ENCODE results near the gene YY1AP1. TPM values are rescaled to one million over a fixed set of nuclear protein-coding genes. Genes with fewer than 3 reads are reported as not detected.
A peak's percentile ranks its signal among the peaks of the same experiment; 100 is the strongest.
"Not testable (repeated sequence)": the region's sequence is repeated elsewhere in the genome, so short reads cannot be mapped to it uniquely, and the experiment has no call there.

YY1AP1 gene
- total RNA-seq, 1 donor from 2014 or later, result 66.3 TPM

GRCh38 chr1:155697046-155697445, 8.5 kb upstream of the YY1AP1 start:
- intact Hi-C loops (cut with DNase I), result no loop called here
- no peak for DNase-seq (ENCODE audit: low spot score)

GRCh38 chr1:155696524-155696923, 8.0 kb upstream of the YY1AP1 start:
- no peak for DNase-seq (ENCODE audit: low spot score)
- intact Hi-C loops (cut with DNase I), result no loop called here

- intact Hi-C loops (cut with DNase I), result no loop called here
- DNase-seq (ENCODE audit: low spot score), result no peak
Measured at GRCh38 chr1:155695608-155696007, 7.0 kb upstream of the YY1AP1 start.

- DNase-seq (ENCODE audit: low spot score), result no peak
- intact Hi-C loops (cut with DNase I), result no loop called here
Measured at GRCh38 chr1:155695072-155695471, 6.5 kb upstream of the YY1AP1 start.

GRCh38 chr1:155694167-155694566, 5.6 kb upstream of the YY1AP1 start:
- no peak for DNase-seq (ENCODE audit: low spot score)
- intact Hi-C loops (cut with DNase I), result no loop called here

- no peak for DNase-seq (ENCODE audit: low spot score)
- intact Hi-C loops (cut with DNase I), result no loop called here
Measured at GRCh38 chr1:155691992-155692528, 3.5 kb upstream of the YY1AP1 start.

GRCh38 chr1:155689081-155689607, 570 bp upstream of the YY1AP1 start, which contains the start of gene DAP3:
TSS of gene DAP3 (plus strand) at chr1:155689091. CDS start at chr1:155709780, 20,689 bp downstream.
- DNase-seq (ENCODE audit: low spot score); intact Hi-C loops (cut with DNase I): not testable (repeated sequence)

- DNase-seq (ENCODE audit: low spot score), result peak; percentile 75
- intact Hi-C loops (cut with DNase I), result not testable (repeated sequence)
Measured at GRCh38 chr1:155687705-155688323, 760 bp downstream of the YY1AP1 start.

GRCh38 chr1:155681776-155682175, 6.8 kb downstream of the YY1AP1 start:
- intact Hi-C loops (cut with DNase I), result no loop called here
- no peak for DNase-seq (ENCODE audit: low spot score)

GRCh38 chr1:155680531-155680930, 8.0 kb downstream of the YY1AP1 start:
- no peak for DNase-seq (ENCODE audit: low spot score)
- intact Hi-C loops (cut with DNase I), result no loop called here

- intact Hi-C loops (cut with DNase I); DNase-seq (ENCODE audit: low spot score): not testable (repeated sequence)
Measured at GRCh38 chr1:155678992-155679391, 9.6 kb downstream of the YY1AP1 start.

- intact Hi-C loops (cut with DNase I), result no loop called here
- no peak for DNase-seq (ENCODE audit: low spot score)
Measured at GRCh38 chr1:155678027-155678426, 10.5 kb downstream of the YY1AP1 start.

- intact Hi-C loops (cut with DNase I), result no loop called here
- no peak for DNase-seq (ENCODE audit: low spot score)
Measured at GRCh38 chr1:155673003-155673402, 15.6 kb downstream of the YY1AP1 start.

- intact Hi-C loops (cut with DNase I), result no loop called here
- no peak for DNase-seq (ENCODE audit: low spot score)
Measured at GRCh38 chr1:155671750-155672149, 16.8 kb downstream of the YY1AP1 start.

GRCh38 chr1:155669233-155670162, 19.1 kb downstream of the YY1AP1 start:
- intact Hi-C loops (cut with DNase I), result no loop called here
- no peak for DNase-seq (ENCODE audit: low spot score)

- intact Hi-C loops (cut with DNase I); DNase-seq (ENCODE audit: low spot score): not testable (repeated sequence)
Measured at GRCh38 chr1:155661239-155661638, 27.3 kb downstream of the YY1AP1 start.

GRCh38 chr1:155657463-155657862, 31.1 kb downstream of the YY1AP1 start:
- intact Hi-C loops (cut with DNase I), result no loop called here
- no peak for DNase-seq (ENCODE audit: low spot score)

GRCh38 chr1:155652951-155653350, 35.6 kb downstream of the YY1AP1 start:
- DNase-seq (ENCODE audit: low spot score), result no peak
- intact Hi-C loops (cut with DNase I), result no loop called here

- intact Hi-C loops (cut with DNase I), result no loop called here
- DNase-seq (ENCODE audit: low spot score), result no peak
Measured at GRCh38 chr1:155651861-155652661, 36.5 kb downstream of the YY1AP1 start.

All from cardiac septum (tissue), 1 donor.